Natural killer cell (primary cell): ENCODE results near the gene PCCA. TPM values are rescaled to one million over a fixed set of nuclear protein-coding genes. Genes with fewer than 3 reads are reported as not detected.
A peak's percentile ranks its signal among the peaks of the same experiment; 100 is the strongest.

Experiments used
- ATAC-seq, 3 donors: fragments of 150-1000 bp in 2 of 3; fragments of 200-7000 bp in 1 of 3; cut with Tn5 transposase; 1 replicate in 1 of 3; 2 replicates in 2 of 3; pipeline ENCODE4 v1.10.0; 2021; ENCODE audit warnings: mild to moderate bottlenecking in 2 of 3, moderate library complexity in 2 of 3
- DNase-seq, 2 donors: peaks; one replicate each; pipeline versions ENCODE4 v3.0.0 to v3.0.0-alpha.2; 2013 to 2021; ENCODE audit warnings: mixed read lengths in 1 of 2
- H3K27ac ChIP-seq: one replicate; pipeline ENCODE4 v1.5.1; 2013; ENCODE audit warnings: mild to moderate bottlenecking, low read length
- H3K27me3 ChIP-seq: one replicate; pipeline ENCODE4 v1.6.1; 2013; ENCODE audit warnings: low read length; ENCODE audit not compliant: control insufficient read depth, insufficient read depth
- H3K36me3 ChIP-seq: one replicate; pipeline ENCODE4 v1.6.1; 2013; ENCODE audit warnings: low read length; ENCODE audit not compliant: control insufficient read depth, insufficient read depth
- H3K4me1 ChIP-seq: one replicate; pipeline ENCODE4 v1.6.1; 2013; ENCODE audit warnings: low read length; ENCODE audit not compliant: control insufficient read depth, insufficient read depth
- H3K4me3 ChIP-seq: one replicate; pipeline ENCODE4 v1.5.1; 2013; ENCODE audit warnings: low read length
- H3K9me3 ChIP-seq: one replicate; pipeline ENCODE4 v1.6.1; 2013; ENCODE audit warnings: low read length; ENCODE audit not compliant: control insufficient read depth, insufficient read depth
- H3K27ac Mint-ChIP-seq, 2 donors: one replicate each; pipeline ENCODE4 v1.8.0; 2022; ENCODE audit warnings: mild to moderate bottlenecking in 2 of 2, mixed read lengths in 2 of 2, moderate library complexity in 1 of 2
- H3K27me3 Mint-ChIP-seq, 2 donors: one replicate each; pipeline ENCODE4 v1.8.0; 2022; ENCODE audit warnings: low read depth in 2 of 2, mixed read lengths in 2 of 2
- H3K36me3 Mint-ChIP-seq: one replicate; pipeline ENCODE4 v1.8.0; 2022; ENCODE audit warnings: mixed read lengths
- H3K4me1 Mint-ChIP-seq, 2 donors: one replicate each; pipeline ENCODE4 v1.8.0; 2022; ENCODE audit warnings: mixed read lengths in 2 of 2
- H3K4me3 Mint-ChIP-seq: one replicate; pipeline ENCODE4 v1.8.0; 2022; ENCODE audit warnings: mild to moderate bottlenecking, moderate library complexity, mixed read lengths
- H3K9me3 Mint-ChIP-seq, 2 donors: one replicate each; pipeline ENCODE4 v1.8.0; 2022; ENCODE audit warnings: mixed read lengths in 2 of 2
- WGBS: methylation state at CpG from one replicate; pipeline ENCODE4 v1.1.7; 2013; ENCODE audit warnings: missing lambda C conversion rate; ENCODE audit not compliant: insufficient coverage; 5-methylcytosine and 5-hydroxymethylcytosine counted together
- intact Hi-C: fragments of 100-400 bp; cut with micrococcal nuclease; formaldehyde crosslinking; loops from one replicate; pipeline ENCODE4 v1.14.2; 2022
- total RNA-seq, 4 donors: library from RNA; stranded (reverse); fragments of 120-200 nt in 1 of 4; gene quantifications; one replicate each; pipeline versions ENCODE4 v1.2.3 to v1.2.4, GENCODE V29; 2013 to 2022
- TF ChIP-seq, protein P1 (sequence below): fragments of 200-600 bp; IDR thresholded peaks from one replicate; pipeline ENCODE4 v1.8.0; 2022; ENCODE audit warnings: antibody characterized with exemption

The PCCA gene
- total RNA-seq, 3 donors from 2014 or later (not counting 1 experiment from before 2014, with no cell fraction given) = 25.5 to 28.5 (median 28.2) TPM

DNA sequence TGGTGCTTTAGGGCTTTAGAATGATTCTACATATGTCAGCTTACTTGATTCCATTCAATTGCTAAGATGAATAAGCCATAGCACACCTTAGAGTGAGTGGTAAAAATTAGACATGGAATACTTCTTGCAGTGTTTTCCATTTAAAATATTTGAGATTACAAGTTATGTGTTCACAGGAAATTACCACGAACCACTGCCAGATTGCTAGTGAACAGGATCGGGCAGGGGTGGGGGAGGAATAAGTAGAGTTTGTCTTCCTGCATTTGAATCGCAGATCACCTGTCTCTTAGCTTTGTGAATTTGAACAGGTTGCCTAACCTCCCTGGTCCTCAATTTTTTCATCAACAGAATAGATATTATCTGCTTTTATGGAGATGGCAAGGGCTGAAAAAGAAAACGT is 375.1 kb downstream of the PCCA start:
- WGBS = 65% methylated on average over 4 of the region's 4 CpGs
- H3K9me3 Mint-ChIP-seq = no peaks in the 10 kb centered on the region
- no peaks in the 10 kb centered on the region for H3K27me3 ChIP-seq
- no peaks in the 10 kb centered on the region for H3K36me3 Mint-ChIP-seq
- TF ChIP-seq, protein P1, sequence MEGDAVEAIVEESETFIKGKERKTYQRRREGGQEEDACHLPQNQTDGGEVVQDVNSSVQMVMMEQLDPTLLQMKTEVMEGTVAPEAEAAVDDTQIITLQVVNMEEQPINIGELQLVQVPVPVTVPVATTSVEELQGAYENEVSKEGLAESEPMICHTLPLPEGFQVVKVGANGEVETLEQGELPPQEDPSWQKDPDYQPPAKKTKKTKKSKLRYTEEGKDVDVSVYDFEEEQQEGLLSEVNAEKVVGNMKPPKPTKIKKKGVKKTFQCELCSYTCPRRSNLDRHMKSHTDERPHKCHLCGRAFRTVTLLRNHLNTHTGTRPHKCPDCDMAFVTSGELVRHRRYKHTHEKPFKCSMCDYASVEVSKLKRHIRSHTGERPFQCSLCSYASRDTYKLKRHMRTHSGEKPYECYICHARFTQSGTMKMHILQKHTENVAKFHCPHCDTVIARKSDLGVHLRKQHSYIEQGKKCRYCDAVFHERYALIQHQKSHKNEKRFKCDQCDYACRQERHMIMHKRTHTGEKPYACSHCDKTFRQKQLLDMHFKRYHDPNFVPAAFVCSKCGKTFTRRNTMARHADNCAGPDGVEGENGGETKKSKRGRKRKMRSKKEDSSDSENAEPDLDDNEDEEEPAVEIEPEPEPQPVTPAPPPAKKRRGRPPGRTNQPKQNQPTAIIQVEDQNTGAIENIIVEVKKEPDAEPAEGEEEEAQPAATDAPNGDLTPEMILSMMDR = no peak
- no peaks in the 10 kb centered on the region for H3K4me1 ChIP-seq
- no peak overlapping the region for H3K4me3 Mint-ChIP-seq
- peaks cover 18 to 25% of the 10 kb centered on the region in 2 donors for H3K4me1 Mint-ChIP-seq
- ATAC-seq (no peak), DNase-seq (no peak)
- H3K4me3 ChIP-seq = no peak overlapping the region
- H3K27me3 Mint-ChIP-seq = no peaks in the 10 kb centered on the region
- H3K36me3 ChIP-seq = no peaks in the 10 kb centered on the region
- H3K27ac ChIP-seq = no peak overlapping the region
- H3K9me3 ChIP-seq = peaks cover 6% of the 10 kb centered on the region
- H3K27ac Mint-ChIP-seq = no peak overlapping the region
- intact Hi-C loops = no loop called here

DNA sequence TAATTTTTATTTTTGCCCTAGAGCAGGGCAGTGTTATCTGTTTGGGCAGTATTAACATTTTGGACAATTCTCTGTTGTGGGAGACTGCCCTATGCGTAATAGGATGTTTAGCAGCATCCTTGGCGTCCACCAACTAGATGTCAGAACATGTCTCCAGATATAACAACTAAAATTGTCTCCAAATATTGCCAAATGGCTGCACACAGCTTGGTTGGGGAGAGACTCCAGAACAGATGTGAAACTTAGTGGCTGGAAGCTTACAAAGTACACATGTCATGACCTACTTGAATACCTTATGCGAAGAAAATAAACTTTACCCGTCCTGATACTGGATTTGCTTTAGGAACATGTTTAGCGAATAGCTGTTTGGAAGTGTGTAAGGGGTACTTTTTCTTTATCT is 376.7 kb downstream of the PCCA start:
- Mint-ChIP-seq H3K4me1 (peaks cover 19 to 25% of the 10 kb centered on the region in 2 donors), H3K36me3 (no peaks in the 10 kb centered on the region), H3K9me3 (no peaks in the 10 kb centered on the region), H3K27me3 (no peaks in the 10 kb centered on the region), H3K4me3 (no peak overlapping the region), H3K27ac (no peak overlapping the region)
- ATAC-seq = no peak
- H3K9me3 ChIP-seq = no peaks in the 10 kb centered on the region
- intact Hi-C loops = no loop called here
- H3K4me3 ChIP-seq = no peak overlapping the region
- H3K27ac ChIP-seq = no peak overlapping the region
- H3K27me3 ChIP-seq = no peaks in the 10 kb centered on the region
- no peak for DNase-seq
- TF ChIP-seq, protein P1 = no peak
- WGBS = 97% methylated on average over 4 of the region's 5 CpGs
- no peaks in the 10 kb centered on the region for H3K4me1 ChIP-seq
- H3K36me3 ChIP-seq = no peaks in the 10 kb centered on the region

DNA sequence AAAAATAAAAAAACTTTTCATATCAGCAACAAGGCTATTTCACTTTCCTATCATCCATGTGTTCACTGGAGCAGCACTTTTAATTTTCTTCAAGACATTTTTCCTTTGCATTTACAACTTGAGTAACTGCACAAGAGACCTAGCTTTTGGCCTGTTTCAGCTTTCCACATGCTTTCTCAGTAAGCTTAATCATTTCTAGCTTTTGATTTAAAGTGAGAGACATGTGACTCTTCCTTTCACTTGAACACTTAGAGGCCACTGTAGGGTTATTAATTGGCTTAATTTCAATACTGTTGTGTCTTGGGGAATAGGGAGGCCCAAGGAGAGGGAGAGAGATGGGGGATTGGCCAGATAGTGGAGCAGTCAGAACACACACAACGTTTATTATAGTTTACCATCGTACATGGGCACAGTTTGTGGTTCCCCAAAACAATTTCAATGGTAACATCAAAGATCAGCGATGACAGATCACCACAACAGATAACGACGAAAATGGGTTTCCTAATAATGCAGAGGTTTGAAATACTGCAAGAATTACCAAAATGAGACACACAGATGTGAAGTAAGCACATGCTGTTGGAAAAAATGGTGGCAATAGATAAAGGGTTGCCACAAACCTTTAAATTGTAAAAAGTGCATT is 382.1 kb downstream of the PCCA start:
- H3K4me1 ChIP-seq = no peaks in the 10 kb centered on the region
- 74% methylated on average over 5 of the region's 5 CpGs for WGBS
- no peaks in the 10 kb centered on the region for H3K36me3 ChIP-seq
- TF ChIP-seq, protein P1 = no peak
- Mint-ChIP-seq H3K4me3 (no peak overlapping the region), H3K36me3 (no peaks in the 10 kb centered on the region), H3K27ac (peak overlapping the region in 1 of 2 donors; percentile 27), H3K9me3 (no peaks in the 10 kb centered on the region), H3K4me1 (peaks cover 7 to 22% of the 10 kb centered on the region in 2 donors), H3K27me3 (no peaks in the 10 kb centered on the region)
- H3K27ac ChIP-seq = no peak overlapping the region
- DNase-seq (no peak), ATAC-seq (no peak)
- no peaks in the 10 kb centered on the region for H3K9me3 ChIP-seq
- H3K27me3 ChIP-seq = no peaks in the 10 kb centered on the region
- no peak overlapping the region for H3K4me3 ChIP-seq
- intact Hi-C loops = no loop called here

DNA sequence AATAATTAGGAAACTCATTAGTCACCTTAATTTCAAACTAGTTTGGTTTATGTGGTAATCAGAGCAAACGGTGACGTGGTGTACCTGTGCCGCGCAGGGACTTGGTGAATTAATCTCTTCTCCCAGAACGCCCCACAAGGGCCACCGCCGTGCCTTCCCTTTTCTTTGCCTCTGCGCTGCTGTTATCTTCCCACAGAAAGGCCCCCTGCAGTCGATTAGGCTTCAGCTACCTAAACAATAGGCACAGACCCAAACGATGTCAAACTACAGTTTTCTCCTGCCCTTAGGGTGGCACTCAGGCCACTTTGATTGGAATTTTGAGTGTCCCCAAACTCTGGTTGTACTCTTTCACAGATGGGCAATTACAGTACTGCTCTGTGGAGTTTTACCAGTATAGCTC is 384.2 kb downstream of the PCCA start:
- WGBS = 90% methylated on average over 10 of the region's 10 CpGs
- no peaks in the 10 kb centered on the region for H3K9me3 Mint-ChIP-seq
- no peak overlapping the region for H3K4me3 Mint-ChIP-seq
- TF ChIP-seq, protein P1 = no peak
- no peaks in the 10 kb centered on the region for H3K27me3 ChIP-seq
- no peaks in the 10 kb centered on the region for H3K27me3 Mint-ChIP-seq
- H3K4me3 ChIP-seq = no peak overlapping the region
- DNase-seq (no peak), ATAC-seq (no peak)
- H3K4me1 Mint-ChIP-seq = peaks cover 7 to 22% of the 10 kb centered on the region in 2 donors
- H3K4me1 ChIP-seq = no peaks in the 10 kb centered on the region
- H3K27ac Mint-ChIP-seq = no peak overlapping the region
- no peak overlapping the region for H3K27ac ChIP-seq
- intact Hi-C loops = no loop called here
- H3K36me3 Mint-ChIP-seq = no peaks in the 10 kb centered on the region
- H3K9me3 ChIP-seq = no peaks in the 10 kb centered on the region
- no peaks in the 10 kb centered on the region for H3K36me3 ChIP-seq
